Nephron progenitor cell (in vitro differentiated cells): ENCODE measurements around the gene HCK.

ENCODE experiments used
- DNase-seq: peaks from one replicate; pipeline ENCODE4 v3.0.0; 2021
- H3K27ac Mint-ChIP-seq: 2 replicates; pipeline ENCODE4 v1.8.0; 2021; ENCODE audit warnings: mild to moderate bottlenecking, moderate library complexity, mixed read lengths
- H3K27me3 Mint-ChIP-seq: 2 replicates; pipeline ENCODE4 v1.8.0; 2021; ENCODE audit warnings: mild to moderate bottlenecking, low read depth, mixed read lengths; ENCODE audit not compliant: poor library complexity
- H3K36me3 Mint-ChIP-seq: 2 replicates; pipeline ENCODE4 v1.8.0; 2021; ENCODE audit warnings: low read depth, mixed read lengths
- H3K4me1 Mint-ChIP-seq: 2 replicates; pipeline ENCODE4 v1.8.0; 2021; ENCODE audit warnings: mixed read lengths
- H3K4me3 Mint-ChIP-seq: 2 replicates; pipeline ENCODE4 v1.8.0; 2021; ENCODE audit warnings: mild to moderate bottlenecking, moderate library complexity, mixed read lengths
- H3K9me3 Mint-ChIP-seq: 2 replicates; pipeline ENCODE4 v1.8.0; 2021; ENCODE audit warnings: mild to moderate bottlenecking, moderate library complexity, mixed read lengths
- TF ChIP-seq, protein P1 (sequence below): fragments of 200-600 bp; sonication (generic); IDR thresholded peaks from 2 replicates; pipeline ENCODE4 v1.5.0; 2021; ENCODE audit warnings: antibody characterized with exemption

HCK gene

DNA sequence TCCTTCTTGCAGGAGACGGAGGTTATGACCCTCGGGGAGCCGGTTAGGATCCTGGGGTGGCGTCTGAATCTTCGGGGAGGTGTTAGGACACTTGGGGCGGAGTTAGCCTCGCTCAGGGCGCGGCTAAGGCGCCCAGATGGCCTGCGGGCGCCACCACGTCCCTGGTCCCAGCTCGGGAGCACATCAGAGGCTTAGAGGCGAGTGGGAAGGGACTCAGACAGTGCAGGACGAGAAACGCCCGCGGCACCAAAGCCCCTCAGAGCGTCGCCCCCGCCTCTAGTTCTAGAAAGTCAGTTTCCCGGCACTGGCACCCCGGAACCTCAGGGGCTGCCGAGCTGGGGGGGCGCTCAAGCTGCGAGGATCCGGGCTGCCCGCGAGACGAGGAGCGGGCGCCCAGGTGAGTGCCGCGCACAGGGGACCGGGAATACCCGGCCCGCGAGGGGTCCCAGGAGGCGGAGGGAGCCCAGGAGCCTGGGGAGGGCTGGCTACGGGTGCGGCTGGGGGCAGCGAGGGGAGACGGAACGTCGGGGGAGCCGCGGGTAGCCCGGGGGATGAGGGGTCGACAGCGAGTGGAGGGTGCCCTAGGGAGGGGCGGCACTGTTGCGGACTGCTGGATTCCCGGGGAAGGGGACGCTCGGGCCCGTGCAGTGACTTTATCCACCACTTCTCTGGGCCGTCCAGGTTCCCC lies at the start of gene HCK:
Gene HCK, plus strand, starts transcription at position 153 of the 688 bp plus-strand sequence.
- TF ChIP-seq, protein P1, sequence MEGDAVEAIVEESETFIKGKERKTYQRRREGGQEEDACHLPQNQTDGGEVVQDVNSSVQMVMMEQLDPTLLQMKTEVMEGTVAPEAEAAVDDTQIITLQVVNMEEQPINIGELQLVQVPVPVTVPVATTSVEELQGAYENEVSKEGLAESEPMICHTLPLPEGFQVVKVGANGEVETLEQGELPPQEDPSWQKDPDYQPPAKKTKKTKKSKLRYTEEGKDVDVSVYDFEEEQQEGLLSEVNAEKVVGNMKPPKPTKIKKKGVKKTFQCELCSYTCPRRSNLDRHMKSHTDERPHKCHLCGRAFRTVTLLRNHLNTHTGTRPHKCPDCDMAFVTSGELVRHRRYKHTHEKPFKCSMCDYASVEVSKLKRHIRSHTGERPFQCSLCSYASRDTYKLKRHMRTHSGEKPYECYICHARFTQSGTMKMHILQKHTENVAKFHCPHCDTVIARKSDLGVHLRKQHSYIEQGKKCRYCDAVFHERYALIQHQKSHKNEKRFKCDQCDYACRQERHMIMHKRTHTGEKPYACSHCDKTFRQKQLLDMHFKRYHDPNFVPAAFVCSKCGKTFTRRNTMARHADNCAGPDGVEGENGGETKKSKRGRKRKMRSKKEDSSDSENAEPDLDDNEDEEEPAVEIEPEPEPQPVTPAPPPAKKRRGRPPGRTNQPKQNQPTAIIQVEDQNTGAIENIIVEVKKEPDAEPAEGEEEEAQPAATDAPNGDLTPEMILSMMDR = no peak
- H3K36me3 Mint-ChIP-seq = no peaks in the 10 kb centered on the region
- no peak within 1 kb of the TSS for H3K27ac Mint-ChIP-seq
- peak within 1 kb of the TSS; percentile 80 for H3K4me3 Mint-ChIP-seq
- H3K9me3 Mint-ChIP-seq = peaks cover 6% of the 10 kb centered on the region
- H3K27me3 Mint-ChIP-seq = peaks cover 63% of the 10 kb centered on the region
- peaks cover 19% of the 10 kb centered on the region for H3K4me1 Mint-ChIP-seq
- peak; percentile 39 for DNase-seq

DNA sequence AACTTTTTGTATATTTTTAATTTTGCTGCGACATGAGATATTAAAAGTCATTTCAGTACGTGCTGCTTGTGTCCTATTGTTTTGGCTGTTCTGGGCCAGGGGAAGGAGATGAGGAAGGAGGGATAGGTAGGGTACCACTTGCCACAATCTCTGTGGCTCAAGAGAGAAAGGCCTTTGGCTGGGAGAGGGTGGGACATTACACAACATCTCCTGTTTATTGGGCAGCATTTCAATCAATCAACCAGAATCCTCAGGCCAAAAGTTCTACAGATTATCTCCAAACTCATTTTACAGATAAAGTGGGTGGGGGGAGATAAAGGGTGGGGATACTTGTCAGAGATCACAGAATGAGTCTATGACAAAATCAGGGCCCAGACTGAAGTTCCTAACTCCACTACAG lies 48.7 kb upstream of the HCK start:
- Mint-ChIP-seq H3K27ac (no peak overlapping the region), H3K4me1 (peaks cover 23% of the 10 kb centered on the region), H3K9me3 (no peaks in the 10 kb centered on the region), H3K27me3 (peaks cover 10% of the 10 kb centered on the region), H3K36me3 (peaks cover 1% of the 10 kb centered on the region), H3K4me3 (no peak overlapping the region)
- DNase-seq = no peak
- TF ChIP-seq, protein P1 = no peak

DNA sequence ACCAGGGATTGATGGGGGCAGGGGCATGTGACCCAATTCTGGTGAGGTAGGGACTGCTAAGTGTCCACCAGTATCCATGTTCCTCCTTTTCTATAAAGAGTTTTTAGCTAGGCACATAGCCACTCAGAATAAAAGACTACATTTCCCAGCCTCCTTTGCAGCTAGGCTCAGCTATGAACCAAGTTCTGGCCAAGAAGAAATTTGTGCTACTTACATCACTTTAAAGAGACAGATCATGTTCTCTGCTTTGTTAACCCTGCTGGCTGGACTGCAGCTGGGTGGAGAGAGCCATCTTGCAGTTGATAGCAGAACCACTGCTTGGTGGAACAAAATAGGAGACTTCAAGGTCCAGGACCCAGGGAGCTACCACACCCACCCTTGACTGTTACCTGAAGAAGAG lies 47.1 kb upstream of the HCK start:
- Mint-ChIP-seq H3K4me3 (no peak overlapping the region), H3K27me3 (peaks cover 10% of the 10 kb centered on the region)
- no peak for DNase-seq

DNA sequence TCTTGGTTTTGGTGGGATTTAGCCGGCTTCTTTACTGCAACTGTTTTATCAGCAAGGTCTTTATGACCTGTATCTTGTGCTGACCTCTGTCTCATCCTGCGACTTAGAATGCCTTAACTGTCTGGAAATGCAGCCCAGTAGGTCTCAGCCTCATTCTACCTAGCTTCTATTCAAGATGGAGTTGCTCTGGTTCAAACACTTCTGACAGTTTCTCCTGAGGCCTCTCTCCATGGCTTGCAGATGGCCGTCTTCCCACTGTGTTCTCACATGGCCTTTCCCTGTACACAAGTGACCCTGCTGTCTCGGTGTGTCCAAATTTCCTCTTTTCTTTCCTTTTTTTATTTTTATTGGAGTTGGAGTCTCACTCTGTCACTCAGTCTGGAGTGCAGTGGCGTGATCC lies 46.0 kb upstream of the HCK start:
- H3K4me1 Mint-ChIP-seq = peaks cover 41% of the 10 kb centered on the region
- no peak overlapping the region for H3K27ac Mint-ChIP-seq
- no peak overlapping the region for H3K4me3 Mint-ChIP-seq
- TF ChIP-seq, protein P1 = no peak
- no peaks in the 10 kb centered on the region for H3K9me3 Mint-ChIP-seq
- DNase-seq = no peak
- peaks cover 6% of the 10 kb centered on the region for H3K27me3 Mint-ChIP-seq
- H3K36me3 Mint-ChIP-seq = no peaks in the 10 kb centered on the region

More for the DNA sequence above, 47.1 kb upstream of the HCK start:
- peaks cover 30% of the 10 kb centered on the region for H3K4me1 Mint-ChIP-seq
- no peaks in the 10 kb centered on the region for H3K36me3 Mint-ChIP-seq
- TF ChIP-seq, protein P1 = no peak
- no peak overlapping the region for H3K27ac Mint-ChIP-seq
- no peaks in the 10 kb centered on the region for H3K9me3 Mint-ChIP-seq

DNA sequence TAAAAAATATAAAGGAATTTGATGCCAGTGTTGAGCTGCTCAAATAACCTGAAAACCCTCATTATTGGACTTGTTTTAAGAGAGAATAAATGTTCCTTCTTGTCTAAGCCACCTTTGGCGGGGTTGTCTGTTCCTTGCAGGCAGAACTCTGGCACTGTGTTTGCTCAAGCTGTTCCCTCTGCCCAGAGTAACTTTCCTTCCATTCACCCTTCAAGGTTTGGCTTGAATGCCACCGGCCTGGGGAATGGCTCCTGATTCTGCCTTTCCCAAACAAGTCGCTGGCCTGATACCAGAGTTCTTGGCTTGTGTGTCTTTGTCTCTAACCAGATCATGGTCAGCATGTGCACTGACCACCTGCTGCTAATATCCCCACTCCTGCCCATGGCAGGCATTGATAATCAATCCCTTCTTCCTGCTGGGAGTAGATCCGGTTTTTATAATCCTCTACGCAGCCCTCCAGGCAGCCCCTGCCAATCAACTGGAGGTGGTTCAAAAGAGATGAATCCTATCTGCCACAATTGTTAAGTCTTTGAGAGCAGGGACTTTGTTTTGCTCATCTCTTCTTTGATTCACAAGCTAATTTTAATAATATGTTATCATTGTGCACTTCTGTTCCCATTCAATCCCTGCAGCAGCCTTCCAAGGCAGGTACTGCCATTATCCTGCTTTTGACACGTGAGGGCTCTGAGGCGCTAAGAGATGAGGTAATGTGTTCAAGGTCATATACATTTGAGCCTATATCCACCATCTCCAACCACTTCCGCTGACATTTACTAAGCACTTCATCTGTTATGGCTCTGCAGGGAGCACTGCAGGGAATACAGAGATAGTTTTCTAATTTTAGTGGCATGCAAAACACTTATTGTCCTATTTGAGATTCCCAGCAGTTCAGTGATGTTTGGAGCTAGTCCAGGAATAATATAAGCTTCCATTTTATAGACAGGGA lies 44.9 kb upstream of the HCK start:
- Mint-ChIP-seq H3K9me3 (no peaks in the 10 kb centered on the region), H3K4me3 (no peak overlapping the region), H3K36me3 (no peaks in the 10 kb centered on the region), H3K27me3 (peaks cover 6% of the 10 kb centered on the region), H3K4me1 (peaks cover 41% of the 10 kb centered on the region), H3K27ac (no peak overlapping the region)
- no peak for DNase-seq
- TF ChIP-seq, protein P1 = no peak
